GM23338 (cell line): Measurements from ENCODE around the gene FERMT3. TPM values are rescaled to one million over a fixed set of nuclear protein-coding genes. Genes with fewer than 3 reads are reported as not detected.

Source experiments
- ATAC-seq: fragments of 200-7000 bp; cut with Tn5 transposase; 3 replicates; pipeline ENCODE4 v1.9.1; 2020
- DNase-seq: peaks from one replicate; pipeline ENCODE4 v3.0.0-alpha.2; 2015; ENCODE audit warnings: low spot score
- H2AFZ ChIP-seq: fragments of 200-600 bp; sonication (generic); 2 replicates; pipeline ENCODE4 v1.8.0; 2016; ENCODE audit warnings: antibody characterized with exemption, mild to moderate bottlenecking, moderate library complexity
- H3F3A ChIP-seq: fragments of 200-600 bp; sonication (generic); replicated peaks from 2 replicates; pipeline ENCODE4 v1.8.0; 2017; ENCODE audit warnings: antibody characterized with exemption, mixed run types, low read depth
- H3K27ac ChIP-seq: fragments of 200-600 bp; sonication (generic); 2 replicates; pipeline ENCODE4 v1.6.1; 2016; ENCODE audit warnings: low read depth
- H3K27me3 ChIP-seq: fragments of 200-600 bp; sonication (generic); 2 replicates; pipeline ENCODE4 v1.8.0; 2016; ENCODE audit warnings: mild to moderate bottlenecking, mixed run types, moderate library complexity; ENCODE audit not compliant: insufficient read depth
- H3K36me3 ChIP-seq: fragments of 200-600 bp; sonication (generic); 2 replicates; pipeline ENCODE4 v1.8.0; 2016; ENCODE audit warnings: mild to moderate bottlenecking; ENCODE audit not compliant: insufficient read depth
- H3K4me1 ChIP-seq: fragments of 200-600 bp; sonication (generic); 2 replicates; pipeline ENCODE4 v1.8.0; 2016; ENCODE audit warnings: mild to moderate bottlenecking, moderate library complexity; ENCODE audit not compliant: insufficient read depth
- H3K4me2 ChIP-seq: fragments of 200-600 bp; sonication (generic); 2 replicates; pipeline ENCODE4 v1.7.1; 2017; ENCODE audit warnings: mixed run types
- H3K4me3 ChIP-seq: fragments of 200-600 bp; sonication (generic); 2 replicates; pipeline ENCODE4 v1.6.1; 2016; ENCODE audit warnings: mixed run types
- H3K79me2 ChIP-seq: fragments of 200-600 bp; sonication (generic); replicated peaks from 2 replicates; pipeline ENCODE4 v1.8.0; 2017; ENCODE audit warnings: mild to moderate bottlenecking; ENCODE audit not compliant: insufficient read depth
- H3K9me2 ChIP-seq: fragments of 200-600 bp; sonication (generic); 2 replicates; pipeline ENCODE4 v1.8.0; 2017; ENCODE audit not compliant: insufficient read depth
- H4K20me1 ChIP-seq: fragments of 200-600 bp; sonication (generic); replicated peaks from 2 replicates; pipeline ENCODE4 v1.8.0; 2017; ENCODE audit warnings: mild to moderate bottlenecking; ENCODE audit not compliant: insufficient read depth
- H3K27ac Mint-ChIP-seq: 2 replicates; pipeline ENCODE4 v1.8.0; 2020; ENCODE audit warnings: inconsistent platforms, mild to moderate bottlenecking, moderate library complexity, mixed read lengths
- H3K27me3 Mint-ChIP-seq: 3 replicates; pipeline ENCODE4 v1.8.0; 2022; ENCODE audit warnings: low read depth, mild to moderate bottlenecking, moderate library complexity, mixed read lengths, inconsistent platforms; ENCODE audit not compliant: insufficient read depth, poor library complexity
- H3K36me3 Mint-ChIP-seq: 3 replicates; pipeline ENCODE4 v1.8.0; 2021; ENCODE audit warnings: low read depth, mild to moderate bottlenecking, inconsistent platforms, moderate library complexity, mixed read lengths
- H3K4me1 Mint-ChIP-seq: 3 replicates; pipeline ENCODE4 v1.8.0; 2020; ENCODE audit warnings: mild to moderate bottlenecking, inconsistent platforms, mixed read lengths
- H3K4me3 Mint-ChIP-seq: 3 replicates; pipeline ENCODE4 v1.8.0; 2021; ENCODE audit warnings: moderate library complexity, mild to moderate bottlenecking, inconsistent platforms, mixed read lengths
- H3K9me3 Mint-ChIP-seq: 3 replicates; pipeline ENCODE4 v1.8.0; 2020; ENCODE audit warnings: moderate library complexity, mild to moderate bottlenecking, inconsistent platforms, mixed read lengths
- CREB1 ChIP-seq: fragments of 250-450 bp; sonication (Bioruptor Pico); IDR thresholded peaks from 2 replicates; pipeline ENCODE4 v1.5.0; 2020; ENCODE audit warnings: low read depth, mild to moderate bottlenecking, moderate library complexity
- CTCF ChIP-seq, 2 experiments: fragments of 200-600 bp in 1 of 2; sonication (generic) in 1 of 2; conservative IDR thresholded peaks; 2 replicates each; pipeline versions ENCODE4 v1.5.1 to v1.6.1; 2016 to 2017; ENCODE audit warnings: antibody characterized with exemption in 2 of 2, low read depth in 2 of 2, mild to moderate bottlenecking in 2 of 2, moderate library complexity in 1 of 2
- EZH2phosphoT487 ChIP-seq: fragments of 200-600 bp; sonication (generic); IDR thresholded peaks from one replicate; pipeline ENCODE4 v1.8.1; 2018; ENCODE audit warnings: antibody characterized with exemption; ENCODE audit not compliant: unreplicated experiment
- NANOG ChIP-seq: IDR thresholded peaks from 2 replicates; pipeline ENCODE4 v1.6.1; 2016; ENCODE audit warnings: antibody characterized with exemption, borderline replicate concordance
- POLR2AphosphoS5 ChIP-seq: IDR thresholded peaks from 2 replicates; pipeline ENCODE4 v1.6.1; 2016; ENCODE audit warnings: antibody characterized with exemption, low read depth
- ZNF331 ChIP-seq: fragments of 250-450 bp; sonication (Bioruptor Pico); IDR thresholded peaks from 2 replicates; pipeline ENCODE4 v1.5.0; 2020; ENCODE audit warnings: low read depth, mild to moderate bottlenecking, moderate library complexity
- polyA plus RNA-seq: library from polyadenylated mRNA; unstranded; fragments of >200 nt; fragmentation: Nextera tagmentation; extraction: Ambion mirVana; gene quantifications from 2 replicates; pipeline ENCODE4 v1.2.1, GENCODE V29; 2016
- total RNA-seq: library from RNA; depleted of rRNA; stranded (reverse); fragments of >200 nt; shearing (Covaris generic); gene quantifications from 2 replicates; pipeline ENCODE4 v1.2.3, GENCODE V29; 2014

The FERMT3 gene
- total and polyA plus RNA-seq, 2 experiments from 2014 or later = 1.5 to 1.6 TPM

- no peak for TF ChIP-seq CTCF (conservative IDR thresholded peaks at IDR 0.05; ENCODE audit: low read depth in 2 of 2)
- no peak for TF ChIP-seq CREB1 (CRISPR knock-in tag)
Measured at GRCh38 chr11:64244107-64244506, 37.6 kb downstream of the FERMT3 start (continued).

- Mint-ChIP-seq H3K9me3 (no peaks in the 10 kb centered on the region), H3K27me3 (peaks cover 43% of the 10 kb centered on the region), H3K4me3 (peak overlapping the region; percentile 87), H3K27ac (no peak overlapping the region), H3K36me3 (peaks cover 17% of the 10 kb centered on the region), H3K4me1 (peaks cover 47% of the 10 kb centered on the region)
- H3K4me1 ChIP-seq = peaks cover 40% of the 10 kb centered on the region
- no peaks in the 10 kb centered on the region; the same call in 1 of the 2 replicates for H4K20me1 ChIP-seq
- H3K4me2 ChIP-seq = peak overlapping the region; percentile 93
- no peak for ATAC-seq
- peaks cover 26% of the 10 kb centered on the region for H3K79me2 ChIP-seq
- no peaks in the 10 kb centered on the region for H3K9me2 ChIP-seq
- peaks cover 49% of the 10 kb centered on the region for H3F3A ChIP-seq
- DNase-seq = no peak
- peak overlapping the region; percentile 99 for H3K4me3 ChIP-seq
- TF ChIP-seq CTCF (conservative IDR thresholded peaks at IDR 0.05; ENCODE audit: low read depth in 2 of 2) (no peak), POLR2AphosphoS5 (peak; percentile 42; the same call in 1 of the 2 replicates), NANOG (no peak)
- H2AFZ ChIP-seq = no peak overlapping the region
- no peaks in the 10 kb centered on the region for H3K36me3 ChIP-seq
- no peaks in the 10 kb centered on the region for H3K27me3 ChIP-seq
- H3K27ac ChIP-seq = no peak overlapping the region
Measured at GRCh38 chr11:64244966-64245365, 38.4 kb downstream of the FERMT3 start.

GRCh38 chr11:64245401-64245796 lies 38.9 kb downstream of the FERMT3 start:
- H3K9me3 Mint-ChIP-seq = no peaks in the 10 kb centered on the region
- H3K27ac Mint-ChIP-seq = peak overlapping the region; percentile 88
- Histone ChIP-seq H3K79me2 (peaks cover 26% of the 10 kb centered on the region), H3K36me3 (no peaks in the 10 kb centered on the region), H3F3A (peaks cover 49% of the 10 kb centered on the region), H3K4me1 (peaks cover 40% of the 10 kb centered on the region), H4K20me1 (no peaks in the 10 kb centered on the region; the same call in 1 of the 2 replicates), H3K4me2 (peak overlapping the region; percentile 93), H2AFZ (no peak overlapping the region), H3K27me3 (no peaks in the 10 kb centered on the region), H3K4me3 (peak overlapping the region; percentile 99), H3K9me2 (no peaks in the 10 kb centered on the region), H3K27ac (no peak overlapping the region)
- no peak for ATAC-seq
- peaks cover 40% of the 10 kb centered on the region for H3K27me3 Mint-ChIP-seq
- no peak for DNase-seq
- H3K4me3 Mint-ChIP-seq = peak overlapping the region; percentile 87
- no peak for TF ChIP-seq ZNF331
- TF ChIP-seq EZH2phosphoT487 = no peak
- H3K4me1 Mint-ChIP-seq = peaks cover 45% of the 10 kb centered on the region
- H3K36me3 Mint-ChIP-seq = peaks cover 17% of the 10 kb centered on the region
